Smooth muscle cell of bladder (primary cell): ENCODE measurements around the gene HEMK1. TPM values are rescaled to one million over a fixed set of nuclear protein-coding genes. Genes with fewer than 3 reads are reported as not detected.

Source experiments
- total RNA-seq: library from RNA; depleted of rRNA; stranded (reverse); fragments of >200 nt; gene quantifications from 2 replicates; pipeline ENCODE4 v1.2.3, GENCODE V29; 2014

Gene HEMK1
- 10.7 and 15.4 TPM in 2 replicates for total RNA-seq

GRCh38 chr3:50568947-50569749, at the start of gene HEMK1:
HEMK1 (plus strand) TSS chr3:50569522; CDS start chr3:50571105, 1,583 bp downstream.

GRCh38 chr3:50567386-50568167, 1.7 kb upstream of the HEMK1 start, which contains the start of gene C3orf18:
C3orf18 (minus strand) TSS chr3:50567747; CDS start chr3:50565699, 2,048 bp downstream.

GRCh38 chr3:50611464-50612233, 42.3 kb downstream of the HEMK1 start, which contains the start of gene CISH:
CISH (minus strand) TSS chr3:50611774; CDS start chr3:50611650, 124 bp downstream.

GRCh38 chr3:50617096-50617791, 47.9 kb downstream of the HEMK1 start, which contains the start of gene MAPKAPK3:
MAPKAPK3 (plus strand) TSS chr3:50617151; CDS start chr3:50617566, 415 bp downstream.

Other genes starting within 250 kb of the HEMK1 start
- gene HYAL2, start 246.8 kb upstream of the HEMK1 start, total RNA-seq: 49.8 and 80.7 TPM in 2 replicates
- 10.7 and 16.5 TPM in 2 replicates for gene TUSC2, start 241.3 kb upstream of the HEMK1 start, total RNA-seq
- 20.2 and 25.1 TPM in 2 replicates for gene RASSF1, start 228.7 kb upstream of the HEMK1 start, total RNA-seq
- 0.28 and 1.1 TPM in 2 replicates for gene ZMYND10, start 223.8 kb upstream of the HEMK1 start, total RNA-seq
- 21.5 and 24.8 TPM in 2 replicates for gene NPRL2, start 218.7 kb upstream of the HEMK1 start, total RNA-seq
- 29.0 and 34.6 TPM in 2 replicates for gene CYB561D2, start 218.7 kb upstream of the HEMK1 start, total RNA-seq
- gene TMEM115, start 210.0 kb upstream of the HEMK1 start, total RNA-seq: 27.6 and 42.5 TPM in 2 replicates
- 0.09 TPM in 1 of 2 replicates, not detected in the other for gene CACNA2D2, start 65.9 kb upstream of the HEMK1 start, total RNA-seq
- 9.4 and 16.0 TPM in 2 replicates for gene C3orf18, start 1.8 kb upstream of the HEMK1 start, total RNA-seq
- 0.57 and 1.3 TPM in 2 replicates for gene CISH, start 42.3 kb downstream of the HEMK1 start, total RNA-seq
- gene MAPKAPK3, start 47.6 kb downstream of the HEMK1 start, total RNA-seq: 19.6 and 22.9 TPM in 2 replicates
- 0.09 and 0.14 TPM in 2 replicates for gene DOCK3, start 105.4 kb downstream of the HEMK1 start, total RNA-seq